GM21723 (cell line): ENCODE results near the gene ADAMTS17.

Experiments
- ATAC-seq: cut with Tn5 transposase; IDR thresholded peaks from one replicate; pipeline ENCODE4 v1.9.1; 2021; ENCODE audit warnings: mild to moderate bottlenecking, moderate library complexity; ENCODE audit not compliant: unreplicated experiment

ADAMTS17 gene

GRCh38 chr15:100278596-100279380 lies 63.0 kb downstream of the ADAMTS17 start:
- no peak for ATAC-seq

GRCh38 chr15:100277087-100277855 lies 64.5 kb downstream of the ADAMTS17 start:
- ATAC-seq: no peak

GRCh38 chr15:100276506-100276905 lies 65.3 kb downstream of the ADAMTS17 start:
- ATAC-seq: no peak

- no peak for ATAC-seq
Observed at GRCh38 chr15:100275641-100276040, 66.1 kb downstream of the ADAMTS17 start.

- no peak for ATAC-seq
Observed at GRCh38 chr15:100269831-100270230, 71.9 kb downstream of the ADAMTS17 start.

GRCh38 chr15:100266166-100266565 lies 75.6 kb downstream of the ADAMTS17 start:
- ATAC-seq: no peak

GRCh38 chr15:100265641-100266035 lies 76.1 kb downstream of the ADAMTS17 start:
- no peak for ATAC-seq

GRCh38 chr15:100264994-100265640 lies 76.7 kb downstream of the ADAMTS17 start:
- ATAC-seq: no peak

- ATAC-seq: no peak
Observed at GRCh38 chr15:100263721-100264455, 77.9 kb downstream of the ADAMTS17 start.

- no peak for ATAC-seq
Observed at GRCh38 chr15:100263031-100263430, 78.7 kb downstream of the ADAMTS17 start.

GRCh38 chr15:100261302-100262240 lies 80.2 kb downstream of the ADAMTS17 start:
- no peak for ATAC-seq

GRCh38 chr15:100259266-100259665 lies 82.5 kb downstream of the ADAMTS17 start:
- ATAC-seq: no peak

- no peak for ATAC-seq
Observed at GRCh38 chr15:100256970-100257650, 84.7 kb downstream of the ADAMTS17 start.

GRCh38 chr15:100256101-100256969 lies 85.4 kb downstream of the ADAMTS17 start:
- ATAC-seq: no peak

- no peak for ATAC-seq
Observed at GRCh38 chr15:100255644-100256043, 86.1 kb downstream of the ADAMTS17 start.

- ATAC-seq: no peak
Observed at GRCh38 chr15:100254691-100255090, 87.1 kb downstream of the ADAMTS17 start.

- ATAC-seq: no peak
Observed at GRCh38 chr15:100254285-100254684, 87.5 kb downstream of the ADAMTS17 start.

- no peak for ATAC-seq
Observed at GRCh38 chr15:100253640-100254039, 88.1 kb downstream of the ADAMTS17 start.
